Testis (tissue), 2 donors: ENCODE data around the gene ENKD1.

ENCODE experiments used
- POLR2A ChIP-seq: fragments of 450-650 bp; IDR thresholded peaks from one replicate; pipeline ENCODE4 v1.6.1; 2017; ENCODE audit warnings: antibody characterized with exemption, mild to moderate bottlenecking, moderate library complexity
- TF ChIP-seq, protein P1 (sequence below), 3 experiments: fragments of 450-650 bp in 2 of 3; fragments of 200-600 bp in 1 of 3; sonication (generic) in 1 of 3; IDR thresholded peaks; one replicate each; pipeline ENCODE4 v1.5.1; 2016 to 2019; ENCODE audit warnings: antibody characterized with exemption in 3 of 3, mild to moderate bottlenecking in 2 of 3, moderate library complexity in 1 of 3

DNA sequence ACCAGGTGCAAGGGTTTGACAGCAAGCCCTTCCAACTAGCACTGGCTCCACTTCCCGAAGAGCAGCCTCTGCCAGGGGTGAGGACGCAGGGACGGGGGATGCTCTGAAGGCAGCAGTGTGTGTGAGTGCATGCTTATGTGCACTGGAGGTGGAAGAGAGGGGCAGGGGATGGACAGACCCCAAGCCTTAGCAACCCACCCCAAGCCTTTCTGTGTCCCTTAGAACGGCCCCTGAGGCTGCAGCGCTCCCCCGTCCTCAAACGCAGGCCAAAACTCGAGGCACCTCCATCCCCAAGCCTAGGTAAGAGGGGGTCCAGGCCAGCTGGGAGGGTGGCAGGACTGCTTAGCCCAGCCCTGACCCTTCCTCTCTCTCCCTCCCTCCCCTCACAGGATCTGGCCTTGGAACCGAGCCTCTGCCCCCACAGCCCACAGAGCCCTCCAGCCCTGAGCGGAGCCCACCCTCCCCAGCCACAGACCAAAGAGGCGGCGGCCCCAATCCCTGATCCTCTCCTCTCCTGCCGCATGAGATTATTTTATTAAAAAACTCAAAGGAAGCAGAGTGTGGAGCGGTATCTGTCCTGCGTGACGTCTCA is 9.4 kb downstream of the ENKD1 start:
- TF ChIP-seq, protein P1, sequence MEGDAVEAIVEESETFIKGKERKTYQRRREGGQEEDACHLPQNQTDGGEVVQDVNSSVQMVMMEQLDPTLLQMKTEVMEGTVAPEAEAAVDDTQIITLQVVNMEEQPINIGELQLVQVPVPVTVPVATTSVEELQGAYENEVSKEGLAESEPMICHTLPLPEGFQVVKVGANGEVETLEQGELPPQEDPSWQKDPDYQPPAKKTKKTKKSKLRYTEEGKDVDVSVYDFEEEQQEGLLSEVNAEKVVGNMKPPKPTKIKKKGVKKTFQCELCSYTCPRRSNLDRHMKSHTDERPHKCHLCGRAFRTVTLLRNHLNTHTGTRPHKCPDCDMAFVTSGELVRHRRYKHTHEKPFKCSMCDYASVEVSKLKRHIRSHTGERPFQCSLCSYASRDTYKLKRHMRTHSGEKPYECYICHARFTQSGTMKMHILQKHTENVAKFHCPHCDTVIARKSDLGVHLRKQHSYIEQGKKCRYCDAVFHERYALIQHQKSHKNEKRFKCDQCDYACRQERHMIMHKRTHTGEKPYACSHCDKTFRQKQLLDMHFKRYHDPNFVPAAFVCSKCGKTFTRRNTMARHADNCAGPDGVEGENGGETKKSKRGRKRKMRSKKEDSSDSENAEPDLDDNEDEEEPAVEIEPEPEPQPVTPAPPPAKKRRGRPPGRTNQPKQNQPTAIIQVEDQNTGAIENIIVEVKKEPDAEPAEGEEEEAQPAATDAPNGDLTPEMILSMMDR (IDR thresholded peaks at IDR 0.05) = no peak
- no peak for TF ChIP-seq POLR2A
